Natural killer cell (primary cell): Measurements from ENCODE around the gene APOBEC4. TPM values are rescaled to one million over a fixed set of nuclear protein-coding genes. Genes with fewer than 3 reads are reported as not detected.

Source experiments
- ATAC-seq, 3 donors: fragments of 150-1000 bp in 2 of 3; fragments of 200-7000 bp in 1 of 3; cut with Tn5 transposase; 1 replicate in 1 of 3; 2 replicates in 2 of 3; pipeline ENCODE4 v1.10.0; 2021; ENCODE audit warnings: mild to moderate bottlenecking in 2 of 3, moderate library complexity in 2 of 3
- DNase-seq, 2 donors: peaks; one replicate each; pipeline versions ENCODE4 v3.0.0 to v3.0.0-alpha.2; 2013 to 2021; ENCODE audit warnings: mixed read lengths in 1 of 2
- H3K27ac ChIP-seq: one replicate; pipeline ENCODE4 v1.5.1; 2013; ENCODE audit warnings: mild to moderate bottlenecking, low read length
- H3K27me3 ChIP-seq: one replicate; pipeline ENCODE4 v1.6.1; 2013; ENCODE audit warnings: low read length; ENCODE audit not compliant: control insufficient read depth, insufficient read depth
- H3K36me3 ChIP-seq: one replicate; pipeline ENCODE4 v1.6.1; 2013; ENCODE audit warnings: low read length; ENCODE audit not compliant: control insufficient read depth, insufficient read depth
- H3K4me1 ChIP-seq: one replicate; pipeline ENCODE4 v1.6.1; 2013; ENCODE audit warnings: low read length; ENCODE audit not compliant: control insufficient read depth, insufficient read depth
- H3K4me3 ChIP-seq: one replicate; pipeline ENCODE4 v1.5.1; 2013; ENCODE audit warnings: low read length
- H3K9me3 ChIP-seq: one replicate; pipeline ENCODE4 v1.6.1; 2013; ENCODE audit warnings: low read length; ENCODE audit not compliant: control insufficient read depth, insufficient read depth
- H3K27ac Mint-ChIP-seq, 2 donors: one replicate each; pipeline ENCODE4 v1.8.0; 2022; ENCODE audit warnings: mild to moderate bottlenecking in 2 of 2, mixed read lengths in 2 of 2, moderate library complexity in 1 of 2
- H3K27me3 Mint-ChIP-seq, 2 donors: one replicate each; pipeline ENCODE4 v1.8.0; 2022; ENCODE audit warnings: low read depth in 2 of 2, mixed read lengths in 2 of 2
- H3K36me3 Mint-ChIP-seq: one replicate; pipeline ENCODE4 v1.8.0; 2022; ENCODE audit warnings: mixed read lengths
- H3K4me1 Mint-ChIP-seq, 2 donors: one replicate each; pipeline ENCODE4 v1.8.0; 2022; ENCODE audit warnings: mixed read lengths in 2 of 2
- H3K4me3 Mint-ChIP-seq: one replicate; pipeline ENCODE4 v1.8.0; 2022; ENCODE audit warnings: mild to moderate bottlenecking, moderate library complexity, mixed read lengths
- H3K9me3 Mint-ChIP-seq, 2 donors: one replicate each; pipeline ENCODE4 v1.8.0; 2022; ENCODE audit warnings: mixed read lengths in 2 of 2
- CTCF ChIP-seq: fragments of 200-600 bp; IDR thresholded peaks from one replicate; pipeline ENCODE4 v1.8.0; 2022; ENCODE audit warnings: antibody characterized with exemption
- WGBS: methylation state at CpG from one replicate; pipeline ENCODE4 v1.1.7; 2013; ENCODE audit warnings: missing lambda C conversion rate; ENCODE audit not compliant: insufficient coverage; 5-methylcytosine and 5-hydroxymethylcytosine counted together
- intact Hi-C: fragments of 100-400 bp; cut with micrococcal nuclease; formaldehyde crosslinking; loops from one replicate; pipeline ENCODE4 v1.14.2; 2022
- total RNA-seq, 4 donors: library from RNA; stranded (reverse); fragments of 120-200 nt in 1 of 4; gene quantifications; one replicate each; pipeline versions ENCODE4 v1.2.3 to v1.2.4, GENCODE V29; 2013 to 2022

Gene APOBEC4
- total RNA-seq, 3 donors from 2014 or later (not counting 1 experiment from before 2014, with no cell fraction given): not detected

- no peaks in the 10 kb centered on the region for H3K9me3 Mint-ChIP-seq
- no peak overlapping the region for H3K4me3 Mint-ChIP-seq
- no CpG with 5 or more reads among the region's 2 CpGs for WGBS
- Histone ChIP-seq H3K4me3 (no peak overlapping the region), H3K27ac (no peak overlapping the region), H3K27me3 (no peaks in the 10 kb centered on the region), H3K36me3 (no peaks in the 10 kb centered on the region), H3K4me1 (no peaks in the 10 kb centered on the region), H3K9me3 (no peaks in the 10 kb centered on the region)
- no peak for TF ChIP-seq CTCF
- no peaks in the 10 kb centered on the region for H3K36me3 Mint-ChIP-seq
- ATAC-seq (no peak), DNase-seq (no peak)
- intact Hi-C loops: no loop called here
- no peaks in the 10 kb centered on the region for H3K4me1 Mint-ChIP-seq
- peaks cover 0 to 8% of the 10 kb centered on the region in 2 donors for H3K27me3 Mint-ChIP-seq
- H3K27ac Mint-ChIP-seq: no peak overlapping the region
Observed at GRCh38 chr1:183611021-183611420, 42.1 kb downstream of the APOBEC4 start.

- Mint-ChIP-seq H3K36me3 (no peaks in the 10 kb centered on the region), H3K4me3 (no peak overlapping the region), H3K27ac (no peak overlapping the region), H3K27me3 (peaks cover 0 to 7% of the 10 kb centered on the region in 2 donors), H3K9me3 (no peaks in the 10 kb centered on the region), H3K4me1 (peaks cover 0 to 4% of the 10 kb centered on the region in 2 donors)
- Histone ChIP-seq H3K27ac (no peak overlapping the region), H3K9me3 (no peaks in the 10 kb centered on the region), H3K36me3 (no peaks in the 10 kb centered on the region), H3K4me3 (no peak overlapping the region), H3K27me3 (no peaks in the 10 kb centered on the region), H3K4me1 (peaks cover 2% of the 10 kb centered on the region)
- ATAC-seq (no peak), DNase-seq (no peak)
- 85% methylated on average over 3 of the region's 3 CpGs for WGBS
- intact Hi-C loops: no loop called here
- TF ChIP-seq CTCF: no peak
Observed at GRCh38 chr1:183609759-183610452, 43.2 kb downstream of the APOBEC4 start.

- H3K9me3 Mint-ChIP-seq: no peaks in the 10 kb centered on the region
- H3K36me3 Mint-ChIP-seq: no peaks in the 10 kb centered on the region
- Histone ChIP-seq H3K27ac (no peak overlapping the region), H3K27me3 (no peaks in the 10 kb centered on the region), H3K36me3 (no peaks in the 10 kb centered on the region), H3K9me3 (no peaks in the 10 kb centered on the region), H3K4me3 (no peak overlapping the region), H3K4me1 (peaks cover 8% of the 10 kb centered on the region)
- H3K27ac Mint-ChIP-seq: no peak overlapping the region
- 81% methylated on average over 5 of the region's 5 CpGs for WGBS
- intact Hi-C loops: no loop called here
- DNase-seq (no peak), ATAC-seq (peak in 2 of 3 donors; percentile 34 to 66)
- no peak overlapping the region for H3K4me3 Mint-ChIP-seq
- peaks cover 0 to 2% of the 10 kb centered on the region in 2 donors for H3K27me3 Mint-ChIP-seq
- TF ChIP-seq CTCF: no peak
- peaks cover 3 to 10% of the 10 kb centered on the region in 2 donors for H3K4me1 Mint-ChIP-seq
Observed at GRCh38 chr1:183609313-183609712, 43.8 kb downstream of the APOBEC4 start.
